HG02884 (cell line): ENCODE measurements around the gene PSME2.

Experiments used
- ATAC-seq: cut with Tn5 transposase; IDR thresholded peaks from one replicate; pipeline ENCODE4 v1.9.1; 2021; ENCODE audit warnings: mild to moderate bottlenecking, moderate library complexity; ENCODE audit not compliant: unreplicated experiment

The PSME2 gene

GRCh38 chr14:24096545-24097181, 49.7 kb downstream of the PSME2 start:
- ATAC-seq: no peak

- ATAC-seq: peak; percentile 74
Measured at GRCh38 chr14:24095271-24096068, 50.9 kb downstream of the PSME2 start.

- ATAC-seq: peak; percentile 1
Measured at GRCh38 chr14:24094841-24095270, 51.6 kb downstream of the PSME2 start.

GRCh38 chr14:24093901-24094840, 52.2 kb downstream of the PSME2 start, which contains the start of gene PCK2:
Gene PCK2, plus strand, starts transcription at chr14:24094311. Its CDS starts 95 bp downstream, at chr14:24094406.
- ATAC-seq: peak; percentile 33
